ENCODE data around the gene CLEC2D.
"Not testable (repeated sequence)": the region's sequence is repeated elsewhere in the genome, so short reads cannot be mapped to it uniquely, and the experiment has no call there.

The CLEC2D gene

GRCh38 chr12:9699269-9699897 lies 29.9 kb downstream of the CLEC2D start:
- no peak for FAIRE-seq
- no peak for DNase-seq (ENCODE audit: low spot score)

- DNase-seq (ENCODE audit: low spot score) (no peak), FAIRE-seq (no peak)
These were observed 30.5 kb downstream of the CLEC2D start for GRCh38 chr12:9699898-9700605.

- no peak for FAIRE-seq
- DNase-seq (ENCODE audit: low spot score), result no peak
These were observed 31.1 kb downstream of the CLEC2D start for GRCh38 chr12:9700606-9700956.

- DNase-seq (ENCODE audit: low spot score), result no peak
- peak; percentile 55 for FAIRE-seq
These were observed 32.1 kb downstream of the CLEC2D start for GRCh38 chr12:9701380-9702154.

GRCh38 chr12:9702255-9702654 lies 32.7 kb downstream of the CLEC2D start:
- FAIRE-seq (no peak), DNase-seq (ENCODE audit: low spot score) (no peak)

- FAIRE-seq; DNase-seq (ENCODE audit: low spot score): not testable (repeated sequence)
These were observed 35.0 kb downstream of the CLEC2D start for GRCh38 chr12:9704561-9704960.

DNA sequence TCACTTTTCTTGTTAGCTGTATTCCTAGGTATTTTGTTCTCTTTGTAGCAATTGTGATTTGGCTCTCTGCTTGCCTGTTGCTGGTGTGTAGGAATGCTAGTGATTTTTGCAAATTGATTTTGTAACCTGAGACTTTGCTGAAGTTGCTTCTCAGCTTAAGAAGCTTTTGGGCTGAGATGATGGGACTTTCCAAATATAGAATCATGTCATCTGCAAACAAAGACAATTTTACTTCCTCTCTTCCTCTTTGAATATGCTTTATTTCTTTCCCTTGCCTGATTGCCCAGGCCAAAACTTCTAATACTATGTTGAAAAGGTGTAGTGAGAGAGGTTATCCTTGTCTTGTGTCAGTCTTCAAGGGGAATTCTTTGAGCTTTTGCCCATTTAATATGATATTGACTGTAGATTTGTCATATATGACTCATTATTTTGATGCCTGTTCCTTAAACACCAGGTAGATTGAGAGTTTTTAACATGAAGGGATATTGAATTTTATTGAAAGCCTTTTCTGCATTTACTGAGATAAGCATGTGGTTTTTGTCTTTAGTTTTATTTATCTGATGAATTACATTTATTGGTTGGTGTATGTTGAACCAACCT lies 36.7 kb downstream of the CLEC2D start:
- FAIRE-seq, result no peak
- DNase-seq (ENCODE audit: low spot score), result no peak

DNA sequence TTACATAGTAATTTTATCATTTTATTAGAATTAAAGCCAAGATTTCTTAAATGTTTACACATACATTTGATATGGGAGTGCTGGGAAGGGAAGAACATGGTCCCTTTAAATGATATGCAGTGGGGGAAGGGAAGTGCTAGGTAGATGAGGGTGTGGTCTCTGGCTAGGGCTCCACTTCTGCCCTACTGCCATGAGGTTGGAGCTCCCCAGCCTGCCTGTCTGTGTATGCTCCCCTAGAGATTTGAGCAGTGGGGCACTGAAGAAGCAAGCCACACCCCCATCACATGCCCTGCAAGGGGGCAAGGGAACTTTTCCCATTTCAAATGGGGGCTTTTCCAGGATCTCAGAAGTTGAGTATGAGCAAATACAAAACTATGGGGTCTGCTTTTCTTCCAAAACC lies 37.8 kb downstream of the CLEC2D start:
- DNase-seq (ENCODE audit: low spot score) (no peak), FAIRE-seq (no peak)

DNA sequence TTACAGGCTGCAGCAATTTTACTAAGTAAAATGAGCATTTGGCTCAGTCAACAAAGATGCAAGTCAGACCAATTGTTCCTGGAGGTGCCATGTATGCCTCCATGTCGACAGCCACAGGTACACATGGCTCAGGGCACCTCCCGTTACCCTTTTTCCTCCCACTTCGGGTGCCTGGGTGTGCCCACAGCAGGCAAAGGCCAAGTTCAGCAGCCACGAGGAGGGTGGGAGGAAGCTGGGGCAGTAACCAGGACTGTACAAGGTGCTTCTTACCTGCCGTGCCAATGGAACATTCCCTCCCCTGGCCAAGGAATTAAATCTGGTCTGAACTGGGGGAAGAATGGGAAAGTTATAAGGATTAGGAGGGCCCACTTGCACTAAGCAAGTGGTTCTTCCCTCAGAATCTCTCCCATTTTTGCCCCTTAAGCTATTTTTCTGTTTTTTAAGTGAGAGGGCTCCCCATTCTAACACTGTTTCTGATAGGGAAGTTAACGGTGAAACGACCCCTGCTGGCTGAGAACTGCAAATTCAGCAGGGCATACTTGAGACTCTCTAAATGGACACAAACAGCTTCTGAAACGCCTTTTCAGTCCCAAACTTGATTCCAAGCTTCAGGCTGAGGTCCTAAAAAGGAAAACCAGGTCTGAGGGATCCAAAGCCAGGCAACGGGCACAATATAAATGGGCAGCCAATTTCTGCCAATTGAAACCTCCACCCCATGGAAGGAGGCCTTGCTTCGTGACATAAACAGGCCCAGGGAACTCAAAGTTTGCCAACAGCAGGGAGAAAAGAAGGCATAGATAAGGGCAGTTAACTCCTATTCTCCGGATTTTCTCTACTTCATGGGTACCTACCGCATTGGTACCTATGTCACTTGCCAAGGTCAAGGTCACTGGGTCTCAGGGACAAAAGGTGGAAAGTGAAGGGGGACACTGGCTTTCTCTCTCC lies 38.6 kb downstream of the CLEC2D start:
- FAIRE-seq (peak; percentile 90), DNase-seq (ENCODE audit: low spot score) (peak; percentile 45)

GRCh38 chr12:9708853-9709252 lies 39.3 kb downstream of the CLEC2D start:
- FAIRE-seq (no peak), DNase-seq (ENCODE audit: low spot score) (no peak)

- DNase-seq (ENCODE audit: low spot score), result no peak
- FAIRE-seq, result no peak
These were observed 41.3 kb downstream of the CLEC2D start for GRCh38 chr12:9710584-9711375.

- FAIRE-seq, result no peak
- peak; percentile 22 for DNase-seq (ENCODE audit: low spot score)
These were observed 42.2 kb downstream of the CLEC2D start for GRCh38 chr12:9711664-9712063.

GRCh38 chr12:9713032-9713558 lies 43.6 kb downstream of the CLEC2D start:
- not testable (repeated sequence) for DNase-seq (ENCODE audit: low spot score)
- FAIRE-seq, result peak; percentile 59

GRCh38 chr12:9717070-9717925 lies 47.8 kb downstream of the CLEC2D start:
- FAIRE-seq, result no peak

DNA sequence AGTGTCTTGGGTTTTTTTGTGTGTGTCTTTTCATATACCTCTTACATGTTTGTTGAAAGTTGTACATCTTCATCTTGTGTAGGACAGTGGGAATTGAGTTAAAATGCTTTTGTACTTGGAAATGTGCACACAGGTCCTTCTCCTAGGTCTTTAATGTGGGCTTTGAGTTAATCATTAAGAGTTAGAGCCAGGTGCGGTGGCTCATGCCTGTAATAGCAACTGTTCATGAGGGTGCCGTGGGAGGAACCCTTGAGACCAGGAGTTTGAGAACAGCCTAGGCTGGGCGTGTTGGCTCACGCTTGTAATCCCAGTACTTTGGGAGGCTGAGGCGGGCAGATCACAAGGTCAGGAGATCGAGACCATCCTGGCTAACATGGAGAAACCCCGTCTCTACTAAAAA lies 49.5 kb downstream of the CLEC2D start:
- DNase-seq (ENCODE audit: low spot score), result no peak
- no peak for FAIRE-seq

More at GRCh38 chr12:9717070-9717925, 47.8 kb downstream of the CLEC2D start:
- DNase-seq (ENCODE audit: low spot score), result no peak

GRCh38 chr12:9719790-9720189 lies 50.3 kb downstream of the CLEC2D start:
- FAIRE-seq, result no peak
- DNase-seq (ENCODE audit: low spot score), result no peak

- peak; percentile 37 for DNase-seq (ENCODE audit: low spot score)
- FAIRE-seq, result no peak
These were observed 52.0 kb downstream of the CLEC2D start for GRCh38 chr12:9721394-9722092.

DNA sequence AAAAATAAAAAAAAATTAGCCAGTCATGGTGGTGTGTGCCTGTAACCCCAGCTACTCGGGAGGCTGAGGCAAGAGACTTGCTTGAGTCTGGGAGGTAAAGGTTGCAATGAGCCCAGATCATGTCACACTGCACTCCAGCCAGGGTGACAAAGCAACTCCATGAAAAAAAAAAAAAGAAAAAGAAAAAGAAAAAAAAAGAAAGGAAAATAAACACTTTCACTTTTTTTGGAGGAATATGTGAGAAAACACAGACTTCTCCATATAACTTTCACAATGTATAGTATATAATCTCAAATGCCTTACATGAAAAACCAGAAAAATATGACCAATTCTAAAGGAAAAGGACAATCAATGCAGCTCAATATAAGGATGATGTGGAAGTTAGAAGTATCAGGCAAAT lies 54.5 kb downstream of the CLEC2D start:
- no peak for DNase-seq (ENCODE audit: low spot score)
- FAIRE-seq, result no peak

Data from urothelium cell line (cell line).